IMR-90 (cell line): ENCODE results near the gene BET1.

ENCODE experiments used
- CEBPB ChIP-seq: IDR thresholded peaks from 2 replicates; pipeline ENCODE4 v1.6.1; 2012; ENCODE audit warnings: low read depth, low read length, improper control_type of control experiment
- MXI1 ChIP-seq: IDR thresholded peaks from 2 replicates; pipeline ENCODE4 v1.6.1; 2012; ENCODE audit warnings: low read depth, mild to moderate bottlenecking, low read length, moderate library complexity, borderline replicate concordance
- RAD21 ChIP-seq: IDR thresholded peaks from 2 replicates; pipeline ENCODE4 v1.6.1; 2012; ENCODE audit warnings: low read length, improper control_type of control experiment
- RCOR1 ChIP-seq: IDR thresholded peaks from 2 replicates; pipeline ENCODE4 v1.6.1; 2012; ENCODE audit warnings: mild to moderate bottlenecking, low read length, improper control_type of control experiment; ENCODE audit not compliant: insufficient replicate concordance
- TF ChIP-seq, protein P1 (sequence below): conservative IDR thresholded peaks from 2 replicates; pipeline ENCODE4 v1.5.1; 2012; ENCODE audit warnings: mild to moderate bottlenecking, low read depth, low read length, improper control_type of control experiment
- TF ChIP-seq, protein P2 (sequence below): fragments of 150-350 bp; IDR thresholded peaks from 2 replicates; pipeline ENCODE4 v1.6.1; 2017; ENCODE audit warnings: mild to moderate bottlenecking, antibody characterized with exemption, low read length, low read depth

DNA sequence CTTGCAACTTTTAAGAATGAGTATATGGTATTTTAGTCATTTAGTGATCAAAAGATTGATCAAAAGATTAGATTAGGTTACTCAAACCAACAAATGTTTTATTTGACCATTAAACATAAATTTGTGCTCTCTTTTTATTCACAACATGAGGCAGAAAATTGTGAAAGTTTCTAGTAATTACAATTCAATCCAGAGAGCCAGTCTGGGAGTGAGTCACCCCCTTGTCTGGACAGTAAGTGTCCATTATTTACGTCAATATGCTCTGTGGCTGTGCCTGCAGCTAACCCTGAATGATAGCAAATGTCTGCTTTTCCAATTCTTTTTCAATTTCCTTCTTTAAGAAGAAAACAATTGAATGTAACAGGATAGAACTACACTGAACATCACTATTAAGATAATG, 54.7 kb downstream of the BET1 start:
- TF ChIP-seq, protein P1, sequence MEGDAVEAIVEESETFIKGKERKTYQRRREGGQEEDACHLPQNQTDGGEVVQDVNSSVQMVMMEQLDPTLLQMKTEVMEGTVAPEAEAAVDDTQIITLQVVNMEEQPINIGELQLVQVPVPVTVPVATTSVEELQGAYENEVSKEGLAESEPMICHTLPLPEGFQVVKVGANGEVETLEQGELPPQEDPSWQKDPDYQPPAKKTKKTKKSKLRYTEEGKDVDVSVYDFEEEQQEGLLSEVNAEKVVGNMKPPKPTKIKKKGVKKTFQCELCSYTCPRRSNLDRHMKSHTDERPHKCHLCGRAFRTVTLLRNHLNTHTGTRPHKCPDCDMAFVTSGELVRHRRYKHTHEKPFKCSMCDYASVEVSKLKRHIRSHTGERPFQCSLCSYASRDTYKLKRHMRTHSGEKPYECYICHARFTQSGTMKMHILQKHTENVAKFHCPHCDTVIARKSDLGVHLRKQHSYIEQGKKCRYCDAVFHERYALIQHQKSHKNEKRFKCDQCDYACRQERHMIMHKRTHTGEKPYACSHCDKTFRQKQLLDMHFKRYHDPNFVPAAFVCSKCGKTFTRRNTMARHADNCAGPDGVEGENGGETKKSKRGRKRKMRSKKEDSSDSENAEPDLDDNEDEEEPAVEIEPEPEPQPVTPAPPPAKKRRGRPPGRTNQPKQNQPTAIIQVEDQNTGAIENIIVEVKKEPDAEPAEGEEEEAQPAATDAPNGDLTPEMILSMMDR: no peak
- no peak for TF ChIP-seq RAD21
- TF ChIP-seq RCOR1: no peak
- TF ChIP-seq CEBPB: peak; percentile 80
- TF ChIP-seq MXI1: no peak
- TF ChIP-seq, protein P2, sequence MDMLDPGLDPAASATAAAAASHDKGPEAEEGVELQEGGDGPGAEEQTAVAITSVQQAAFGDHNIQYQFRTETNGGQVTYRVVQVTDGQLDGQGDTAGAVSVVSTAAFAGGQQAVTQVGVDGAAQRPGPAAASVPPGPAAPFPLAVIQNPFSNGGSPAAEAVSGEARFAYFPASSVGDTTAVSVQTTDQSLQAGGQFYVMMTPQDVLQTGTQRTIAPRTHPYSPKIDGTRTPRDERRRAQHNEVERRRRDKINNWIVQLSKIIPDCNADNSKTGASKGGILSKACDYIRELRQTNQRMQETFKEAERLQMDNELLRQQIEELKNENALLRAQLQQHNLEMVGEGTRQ: no peak
